ENCODE measurements around the gene KIFC3.
A peak's percentile ranks its signal among the peaks of the same experiment; 100 is the strongest.

KIFC3 gene

DNA sequence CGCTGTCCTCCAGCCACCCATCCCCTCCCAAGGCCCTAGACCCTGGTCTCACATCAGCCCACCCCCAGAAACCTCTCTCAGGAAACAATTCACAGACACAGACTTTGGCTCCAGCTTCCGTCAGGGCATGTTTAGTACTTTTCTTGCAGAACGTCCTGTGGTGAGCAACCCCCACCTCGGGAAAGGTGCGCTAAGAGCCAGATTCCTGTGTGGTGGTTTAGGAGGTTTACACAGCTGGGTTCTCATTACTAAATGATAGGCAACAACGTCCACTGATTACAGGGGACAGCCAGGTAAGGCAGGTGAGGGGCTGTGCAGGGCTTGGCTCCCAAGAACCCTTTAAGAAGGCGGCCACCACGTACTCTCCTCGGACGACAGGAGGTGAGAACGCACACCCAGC lies 29.3 kb downstream of the KIFC3 start:
- ATAC-seq (no peak), DNase-seq (ENCODE audit: low spot score in 2 of 2) (no peak)
- H3K4me1 Mint-ChIP-seq = no peaks in the 10 kb centered on the region
- no peaks in the 10 kb centered on the region for H3K36me3 Mint-ChIP-seq
- no peaks in the 10 kb centered on the region for H3K9me3 Mint-ChIP-seq
- H3K4me3 Mint-ChIP-seq = no peak overlapping the region
- no peak overlapping the region for H3K27ac Mint-ChIP-seq

GRCh38 chr16:57771141-57771785 lies 31.0 kb downstream of the KIFC3 start:
- no peaks in the 10 kb centered on the region for H3K9me3 Mint-ChIP-seq
- H3K4me3 Mint-ChIP-seq = no peak overlapping the region
- H3K27ac Mint-ChIP-seq = no peak overlapping the region
- DNase-seq (ENCODE audit: low spot score in 2 of 2) (no peak), ATAC-seq (no peak)
- no peaks in the 10 kb centered on the region for H3K4me1 Mint-ChIP-seq
- H3K36me3 Mint-ChIP-seq = no peaks in the 10 kb centered on the region

- H3K4me1 Mint-ChIP-seq = peaks cover 2% of the 10 kb centered on the region
- ATAC-seq = no peak
- H3K9me3 Mint-ChIP-seq = no peaks in the 10 kb centered on the region
- no peak for DNase-seq (ENCODE audit: low spot score in 2 of 2)
- no peak overlapping the region for H3K4me3 Mint-ChIP-seq
- H3K27ac Mint-ChIP-seq = no peak overlapping the region
- H3K36me3 Mint-ChIP-seq = peaks cover 2% of the 10 kb centered on the region
Measured at GRCh38 chr16:57770361-57770760, 31.9 kb downstream of the KIFC3 start.

DNA sequence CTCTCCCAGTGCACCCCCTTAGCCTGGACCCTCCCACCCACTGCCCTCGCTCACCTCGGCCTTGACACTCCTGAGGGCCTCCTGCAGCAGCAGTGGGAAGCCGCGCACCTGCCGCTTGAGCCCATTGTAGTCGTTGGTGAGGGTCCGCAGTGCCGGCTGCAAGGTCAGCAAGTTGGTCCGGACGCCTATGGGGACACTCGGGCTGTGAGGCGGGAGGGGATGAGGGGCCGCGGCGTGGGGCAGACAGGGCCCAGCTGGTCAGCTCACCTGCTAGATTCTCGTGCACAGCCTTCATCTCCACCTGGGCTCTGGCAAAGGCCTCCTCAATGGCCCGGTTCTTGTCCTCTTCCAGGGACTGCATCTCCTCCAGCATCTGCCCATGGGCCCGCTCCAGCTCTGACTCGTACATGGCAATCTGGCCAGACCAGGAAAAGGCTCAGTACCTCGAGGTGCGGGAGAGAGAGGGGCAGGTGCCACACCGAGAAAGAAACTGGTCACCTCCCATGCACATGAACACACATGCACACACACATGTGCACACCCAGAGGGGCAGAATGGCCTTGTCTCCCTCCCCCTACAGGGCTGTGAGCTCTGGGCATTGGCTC lies 32.6 kb downstream of the KIFC3 start:
- no peak for ATAC-seq
- DNase-seq (ENCODE audit: low spot score in 2 of 2) = no peak
- Mint-ChIP-seq H3K36me3 (peaks cover 6% of the 10 kb centered on the region), H3K27ac (no peak overlapping the region), H3K9me3 (no peaks in the 10 kb centered on the region), H3K4me1 (peaks cover 8% of the 10 kb centered on the region), H3K4me3 (no peak overlapping the region)

- Mint-ChIP-seq H3K4me1 (peaks cover 12% of the 10 kb centered on the region), H3K27ac (no peak overlapping the region), H3K9me3 (no peaks in the 10 kb centered on the region), H3K36me3 (peaks cover 6% of the 10 kb centered on the region), H3K4me3 (no peak overlapping the region)
- ATAC-seq = no peak
- no peak for DNase-seq (ENCODE audit: low spot score in 2 of 2)
Measured at GRCh38 chr16:57766714-57767348, 35.5 kb downstream of the KIFC3 start.

- no peak overlapping the region for H3K27ac Mint-ChIP-seq
- H3K4me1 Mint-ChIP-seq = peaks cover 12% of the 10 kb centered on the region
- DNase-seq (ENCODE audit: low spot score in 2 of 2) (no peak), ATAC-seq (no peak)
- H3K4me3 Mint-ChIP-seq = no peak overlapping the region
- no peaks in the 10 kb centered on the region for H3K9me3 Mint-ChIP-seq
- H3K36me3 Mint-ChIP-seq = peaks cover 6% of the 10 kb centered on the region
Measured at GRCh38 chr16:57765160-57765728, 37.0 kb downstream of the KIFC3 start.

- Mint-ChIP-seq H3K9me3 (no peaks in the 10 kb centered on the region), H3K27ac (no peak overlapping the region), H3K4me3 (no peak overlapping the region), H3K36me3 (peaks cover 6% of the 10 kb centered on the region), H3K4me1 (peaks cover 12% of the 10 kb centered on the region)
- DNase-seq (ENCODE audit: low spot score in 2 of 2) (no peak), ATAC-seq (peak; percentile 67)
Measured at GRCh38 chr16:57764341-57765159, 37.7 kb downstream of the KIFC3 start.

DNA sequence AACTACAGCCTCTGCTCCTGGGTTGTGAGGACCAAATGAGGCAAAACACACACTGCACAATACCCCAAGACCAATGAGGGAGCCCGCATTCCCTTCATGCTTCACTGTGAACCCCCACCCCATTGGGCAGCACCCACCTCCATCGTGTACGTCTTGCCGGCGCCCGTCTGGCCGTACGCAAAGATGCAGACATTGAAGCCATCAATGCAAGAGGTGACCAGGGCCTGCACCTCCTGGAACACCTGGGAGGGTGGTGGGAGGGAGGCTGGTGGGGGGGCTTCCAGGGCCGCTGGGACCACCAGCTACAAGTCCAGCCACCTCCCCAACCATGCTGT lies 38.3 kb downstream of the KIFC3 start:
- H3K4me3 Mint-ChIP-seq = no peak overlapping the region
- H3K9me3 Mint-ChIP-seq = no peaks in the 10 kb centered on the region
- DNase-seq (ENCODE audit: low spot score in 2 of 2) = no peak
- H3K4me1 Mint-ChIP-seq = peaks cover 12% of the 10 kb centered on the region
- peak overlapping the region; percentile 34 for H3K27ac Mint-ChIP-seq
- ATAC-seq = no peak
- H3K36me3 Mint-ChIP-seq = peaks cover 6% of the 10 kb centered on the region

DNA sequence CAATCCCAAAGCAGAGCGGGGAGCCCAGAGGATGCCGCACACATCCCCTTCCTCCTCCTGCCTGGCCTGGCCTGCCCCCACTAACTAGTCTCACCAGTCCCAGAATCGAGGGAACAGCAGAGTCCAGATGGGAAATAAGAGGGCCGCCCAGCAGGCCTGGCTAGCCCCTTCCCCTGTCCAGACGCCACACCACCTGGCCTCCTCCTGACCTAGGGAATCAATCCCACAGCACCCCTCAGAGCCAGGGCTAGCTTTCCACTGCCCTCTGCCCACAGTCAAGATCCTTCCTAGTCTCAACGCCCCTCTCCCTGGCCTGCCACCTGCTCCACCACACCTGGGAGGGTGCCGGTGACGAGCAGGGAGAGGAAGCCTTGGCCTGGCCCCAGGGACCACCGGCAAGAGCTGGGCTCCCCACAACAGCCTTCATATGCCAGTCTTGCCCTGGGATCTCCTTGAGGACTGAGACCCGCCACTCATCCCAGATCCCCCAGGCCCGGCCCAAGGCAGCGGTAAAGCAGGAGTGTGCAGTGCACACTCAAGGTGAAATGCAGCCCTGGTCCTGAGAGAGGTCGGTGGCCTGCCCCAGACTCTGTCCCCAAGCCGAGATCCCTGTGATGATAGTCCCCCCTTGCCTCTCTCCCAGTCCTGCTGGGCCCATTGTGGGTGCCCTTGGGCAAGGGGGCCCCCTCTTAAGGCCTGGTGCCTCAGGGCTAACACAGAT lies 38.8 kb downstream of the KIFC3 start:
- ATAC-seq = no peak
- no peak for DNase-seq (ENCODE audit: low spot score in 2 of 2)
- Mint-ChIP-seq H3K36me3 (peaks cover 6% of the 10 kb centered on the region), H3K9me3 (no peaks in the 10 kb centered on the region), H3K27ac (peak overlapping the region; percentile 34), H3K4me1 (peaks cover 17% of the 10 kb centered on the region), H3K4me3 (no peak overlapping the region)

DNA sequence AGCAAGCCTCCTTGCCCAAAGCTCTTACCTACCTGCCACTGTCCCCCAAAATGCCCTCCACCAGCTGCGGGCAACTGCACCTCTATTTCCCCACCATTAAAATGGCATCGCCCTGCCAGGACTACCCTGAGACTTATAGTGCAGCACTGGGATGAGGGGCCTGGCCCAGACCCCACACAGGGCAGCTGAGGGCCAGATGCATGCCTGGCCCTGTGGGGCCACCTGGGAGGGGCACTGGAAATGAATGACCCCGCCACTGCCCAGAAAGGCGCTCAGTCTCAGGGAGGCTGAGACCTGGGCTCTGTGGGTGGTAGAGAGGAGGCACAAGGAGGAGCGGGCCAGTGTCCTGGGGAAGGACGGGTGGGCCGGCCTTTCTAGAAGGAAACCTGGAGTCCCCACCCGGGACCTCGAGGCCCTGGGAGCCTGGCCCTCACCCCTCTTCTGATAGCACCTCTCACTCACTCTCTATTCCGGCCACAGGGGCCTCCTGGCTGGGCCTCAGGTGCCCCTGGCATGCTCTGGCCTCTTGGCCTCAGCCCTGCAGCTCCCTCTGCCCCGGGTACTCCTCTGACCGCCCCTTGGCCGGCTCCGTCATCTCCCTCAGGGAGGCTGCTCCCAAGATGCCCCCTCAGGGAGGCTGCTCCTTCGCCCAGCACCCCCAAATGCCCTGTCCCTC lies 39.8 kb downstream of the KIFC3 start:
- no peak for DNase-seq (ENCODE audit: low spot score in 2 of 2)
- no peaks in the 10 kb centered on the region for H3K9me3 Mint-ChIP-seq
- H3K4me3 Mint-ChIP-seq = no peak overlapping the region
- H3K27ac Mint-ChIP-seq = peak overlapping the region; percentile 15
- peaks cover 17% of the 10 kb centered on the region for H3K4me1 Mint-ChIP-seq
- ATAC-seq = no peak
- H3K36me3 Mint-ChIP-seq = peaks cover 6% of the 10 kb centered on the region

- peaks cover 17% of the 10 kb centered on the region for H3K4me1 Mint-ChIP-seq
- no peaks in the 10 kb centered on the region for H3K9me3 Mint-ChIP-seq
- H3K36me3 Mint-ChIP-seq = peaks cover 6% of the 10 kb centered on the region
- ATAC-seq (no peak), DNase-seq (ENCODE audit: low spot score in 2 of 2) (no peak)
- peak overlapping the region; percentile 15 for H3K27ac Mint-ChIP-seq
- H3K4me3 Mint-ChIP-seq = no peak overlapping the region
Measured at GRCh38 chr16:57761957-57762356, 40.3 kb downstream of the KIFC3 start.

DNA sequence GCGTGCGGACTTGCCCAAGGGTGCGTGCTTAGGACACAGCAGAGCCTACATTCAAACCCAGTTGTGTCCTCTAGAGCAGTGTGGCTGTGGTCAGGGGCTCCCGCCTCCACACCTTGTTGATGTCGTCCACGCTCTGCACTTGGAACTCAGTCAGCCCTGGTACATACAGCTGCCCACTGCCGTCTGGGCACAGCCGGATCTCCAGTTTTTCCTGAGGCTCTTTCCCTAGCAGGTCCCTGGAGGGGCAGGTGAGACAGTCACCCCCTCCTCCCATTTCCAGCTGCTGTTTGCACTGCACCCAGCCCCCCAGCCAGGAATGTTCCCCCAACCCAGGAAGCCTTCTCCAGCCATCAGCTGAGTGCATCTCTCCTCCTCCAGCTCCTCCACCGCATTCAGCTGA lies 41.0 kb downstream of the KIFC3 start:
- ATAC-seq (no peak), DNase-seq (ENCODE audit: low spot score in 2 of 2) (no peak)
- Mint-ChIP-seq H3K4me3 (no peak overlapping the region), H3K9me3 (no peaks in the 10 kb centered on the region), H3K27ac (peak overlapping the region; percentile 15), H3K4me1 (peaks cover 19% of the 10 kb centered on the region), H3K36me3 (peaks cover 6% of the 10 kb centered on the region)

- no peak overlapping the region for H3K4me3 Mint-ChIP-seq
- no peaks in the 10 kb centered on the region for H3K9me3 Mint-ChIP-seq
- DNase-seq (ENCODE audit: low spot score in 2 of 2) = no peak
- ATAC-seq = no peak
- H3K4me1 Mint-ChIP-seq = peaks cover 25% of the 10 kb centered on the region
- H3K27ac Mint-ChIP-seq = no peak overlapping the region
- H3K36me3 Mint-ChIP-seq = peaks cover 10% of the 10 kb centered on the region
Measured at GRCh38 chr16:57760357-57761160, 41.7 kb downstream of the KIFC3 start.

Data from stimulated activated effector memory CD8-positive, alpha-beta T cell treated with anti-CD3 and anti-CD28 coated beads, Interleukin-12 subunit alpha, Interleukin-12 subunit beta, amount 100 ng/mL, for 72 hours (primary cell).